Sigmoid colon (tissue), 7 donors: Measurements from ENCODE around the gene CEACAM18. TPM values are rescaled to one million over a fixed set of nuclear protein-coding genes. Genes with fewer than 3 reads are reported as not detected.

ENCODE experiments used
- DNase-seq: peaks from one replicate; pipeline ENCODE4 v3.0.0-alpha.2; 2019
- H3K27ac ChIP-seq, 4 donors: fragments of 200-600 bp; sonication (generic); one replicate each; pipeline ENCODE4 v1.5.1; 2016 to 2019; ENCODE audit warnings: mild to moderate bottlenecking in 1 of 4
- H3K27me3 ChIP-seq, 3 donors: fragments of 200-600 bp; sonication (generic); one replicate each; pipeline ENCODE4 v1.5.1; 2019; ENCODE audit warnings: mild to moderate bottlenecking in 1 of 3
- H3K36me3 ChIP-seq, 4 donors: fragments of 200-600 bp; sonication (generic); one replicate each; pipeline ENCODE4 v1.5.1; 2016 to 2019
- H3K4me1 ChIP-seq, 4 donors: fragments of 200-600 bp; sonication (generic); one replicate each; pipeline ENCODE4 v1.5.1; 2017 to 2019
- H3K4me3 ChIP-seq, 4 donors: fragments of 200-600 bp; sonication (generic); one replicate each; pipeline ENCODE4 v1.5.1; 2017 to 2019; ENCODE audit warnings: mild to moderate bottlenecking in 2 of 4, moderate library complexity in 1 of 4
- H3K9me3 ChIP-seq, 4 donors: fragments of 200-600 bp in 3 of 4; sonication (generic) in 3 of 4; one replicate each; pipeline versions ENCODE4 v1.5.1 to v1.6.1; 2013 to 2019
- EP300 ChIP-seq, 4 donors: sonication (generic); formaldehyde crosslinking; IDR thresholded peaks; one replicate each; pipeline ENCODE4 v1.6.1; 2017; ENCODE audit warnings: antibody characterized with exemption in 4 of 4
- POLR2A ChIP-seq, 2 donors: fragments of 450-650 bp; IDR thresholded peaks; one replicate each; pipeline ENCODE4 v1.6.1; 2016; ENCODE audit warnings: antibody characterized with exemption in 2 of 2, mild to moderate bottlenecking in 2 of 2, moderate library complexity in 2 of 2
- POLR2AphosphoS5 ChIP-seq, 4 donors: sonication (generic); formaldehyde crosslinking; IDR thresholded peaks; one replicate each; pipeline ENCODE4 v1.6.1; 2017; ENCODE audit warnings: antibody characterized with exemption in 4 of 4
- WGBS, 2 donors: extraction: QIAGEN DNeasy Blood & Tissue Kit; methylation state at CpG; one replicate each; pipeline ENCODE4 v1.1.7; 2013; 5-methylcytosine and 5-hydroxymethylcytosine counted together
- intact Hi-C: fragments of 100-400 bp; cut with DNase I; formaldehyde crosslinking; loops from one replicate; pipeline ENCODE4 v1.15.1; 2023
- polyA plus RNA-seq, 3 donors: library from polyadenylated mRNA; stranded (reverse); fragments of 200-250 nt; gene quantifications; one replicate each; pipeline ENCODE4 v1.2.3, GENCODE V29; 2013
- total RNA-seq, 4 donors: library from RNA; depleted of rRNA; stranded (reverse); fragments of >200 nt; gene quantifications; one replicate each; pipeline ENCODE4 v1.1.0, GENCODE V29; 2016
- TF ChIP-seq, protein P1 (sequence below), 4 experiments: fragments of 450-650 bp in 3 of 4; fragments of 200-600 bp in 1 of 4; IDR thresholded peaks; one replicate each; pipeline ENCODE4 v1.5.1; 2016 to 2019; ENCODE audit warnings: antibody characterized with exemption in 4 of 4, mild to moderate bottlenecking in 3 of 4, moderate library complexity in 2 of 4
- donor health status: healthy with polysubstance abuse.
- donor health status: Bipolar disorder and iron deficiency.
- donor health status: healthy.

The CEACAM18 gene
- total and polyA plus RNA-seq, 7 donors = not detected

DNA sequence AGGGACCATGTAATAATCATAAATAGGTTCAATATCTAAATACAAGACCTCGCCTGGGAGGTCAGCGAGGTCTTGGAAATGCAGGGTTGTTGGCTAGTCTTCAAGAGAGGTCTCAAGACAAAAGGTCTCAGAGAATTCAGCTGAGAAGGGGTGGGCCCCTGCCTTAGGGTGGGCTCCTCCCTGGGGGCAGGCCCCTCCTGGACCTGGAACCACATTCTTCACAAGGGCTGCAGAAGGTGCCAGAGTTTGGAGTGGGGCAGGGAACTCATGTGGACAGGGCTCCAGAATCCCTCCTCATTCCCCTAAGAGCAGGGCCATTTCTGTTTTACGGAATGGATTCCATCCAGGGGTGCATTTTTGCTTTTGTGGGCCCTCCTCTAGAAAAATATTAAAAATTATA lies 10.2 kb downstream of the CEACAM18 start:
- Histone ChIP-seq H3K4me3 (no peak overlapping the region), H3K36me3 (no peaks in the 10 kb centered on the region), H3K9me3 (no peaks in the 10 kb centered on the region), H3K27me3 (peaks cover 0 to 10% (median 0%) of the 10 kb centered on the region in 3 donors), H3K27ac (no peak overlapping the region), H3K4me1 (no peaks in the 10 kb centered on the region)
- DNase-seq = no peak
- 77% methylated on average over 3 of the region's 3 CpGs for WGBS, 2 donors
- intact Hi-C loops = no loop called here
- TF ChIP-seq, protein P1, sequence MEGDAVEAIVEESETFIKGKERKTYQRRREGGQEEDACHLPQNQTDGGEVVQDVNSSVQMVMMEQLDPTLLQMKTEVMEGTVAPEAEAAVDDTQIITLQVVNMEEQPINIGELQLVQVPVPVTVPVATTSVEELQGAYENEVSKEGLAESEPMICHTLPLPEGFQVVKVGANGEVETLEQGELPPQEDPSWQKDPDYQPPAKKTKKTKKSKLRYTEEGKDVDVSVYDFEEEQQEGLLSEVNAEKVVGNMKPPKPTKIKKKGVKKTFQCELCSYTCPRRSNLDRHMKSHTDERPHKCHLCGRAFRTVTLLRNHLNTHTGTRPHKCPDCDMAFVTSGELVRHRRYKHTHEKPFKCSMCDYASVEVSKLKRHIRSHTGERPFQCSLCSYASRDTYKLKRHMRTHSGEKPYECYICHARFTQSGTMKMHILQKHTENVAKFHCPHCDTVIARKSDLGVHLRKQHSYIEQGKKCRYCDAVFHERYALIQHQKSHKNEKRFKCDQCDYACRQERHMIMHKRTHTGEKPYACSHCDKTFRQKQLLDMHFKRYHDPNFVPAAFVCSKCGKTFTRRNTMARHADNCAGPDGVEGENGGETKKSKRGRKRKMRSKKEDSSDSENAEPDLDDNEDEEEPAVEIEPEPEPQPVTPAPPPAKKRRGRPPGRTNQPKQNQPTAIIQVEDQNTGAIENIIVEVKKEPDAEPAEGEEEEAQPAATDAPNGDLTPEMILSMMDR (IDR thresholded peaks at IDR 0.05) = no peak
- TF ChIP-seq EP300 (IDR thresholded peaks at IDR 0.05) = no peak
- no peak for TF ChIP-seq POLR2A (IDR thresholded peaks at IDR 0.05)
- TF ChIP-seq POLR2AphosphoS5 (IDR thresholded peaks at IDR 0.05) = no peak

DNA sequence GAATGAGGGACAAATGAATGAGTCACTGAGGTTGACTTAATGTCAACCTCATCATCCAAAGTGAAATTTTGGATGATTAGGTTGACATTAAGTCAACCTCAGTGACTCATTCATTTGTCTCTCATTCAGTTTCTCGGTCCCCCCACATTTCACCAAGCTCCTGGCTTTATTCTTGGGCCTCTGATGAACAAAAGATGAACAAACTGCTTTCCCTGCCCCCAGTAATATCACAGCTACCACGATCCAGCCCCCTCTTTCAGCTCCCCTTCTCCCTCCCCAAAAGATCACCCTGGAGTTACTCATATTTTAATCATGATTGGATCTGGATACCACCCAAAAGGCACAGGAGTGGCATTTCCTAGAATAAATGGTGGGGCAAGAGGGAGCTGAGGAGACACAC lies 10.8 kb downstream of the CEACAM18 start:
- TF ChIP-seq POLR2AphosphoS5 (IDR thresholded peaks at IDR 0.05) = no peak
- TF ChIP-seq EP300 (IDR thresholded peaks at IDR 0.05) = no peak
- TF ChIP-seq, protein P1 (IDR thresholded peaks at IDR 0.05) = no peak
- no peak for TF ChIP-seq POLR2A (IDR thresholded peaks at IDR 0.05)
- H3K36me3 ChIP-seq = no peaks in the 10 kb centered on the region
- H3K4me1 ChIP-seq = no peaks in the 10 kb centered on the region
- WGBS, 2 donors = 38 to 53% methylated on average over 2 of the region's 2 CpGs
- H3K4me3 ChIP-seq = no peak overlapping the region
- DNase-seq = no peak
- no peak overlapping the region for H3K27ac ChIP-seq
- intact Hi-C loops = no loop called here
- no peaks in the 10 kb centered on the region for H3K9me3 ChIP-seq
- H3K27me3 ChIP-seq = peaks cover 0 to 10% (median 0%) of the 10 kb centered on the region in 3 donors

DNA sequence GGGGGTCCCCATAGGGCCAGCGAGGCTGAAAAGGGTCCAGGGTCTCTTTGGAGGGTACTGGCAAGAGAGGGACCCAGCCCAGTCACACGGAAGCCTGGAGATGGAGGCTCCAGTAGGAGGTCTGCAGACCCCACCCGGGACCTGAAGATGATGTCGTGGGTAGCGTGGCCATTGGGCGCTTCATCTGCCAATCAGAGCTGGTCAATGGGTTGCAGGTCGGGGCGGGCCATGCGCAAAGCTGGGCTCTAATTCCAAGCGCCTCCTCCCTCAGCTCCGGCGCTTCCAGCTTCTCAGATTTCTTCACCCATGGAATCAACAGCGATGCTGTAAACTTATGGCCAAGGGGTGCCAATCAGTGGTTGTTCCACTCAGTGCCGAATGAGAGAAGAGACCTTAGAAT lies 12.3 kb downstream of the CEACAM18 start:
- H3K4me3 ChIP-seq = no peak overlapping the region
- no peaks in the 10 kb centered on the region for H3K9me3 ChIP-seq
- no peaks in the 10 kb centered on the region for H3K36me3 ChIP-seq
- no peak for DNase-seq
- peaks cover 0 to 10% (median 0%) of the 10 kb centered on the region in 3 donors for H3K27me3 ChIP-seq
- no peaks in the 10 kb centered on the region for H3K4me1 ChIP-seq
- 56 to 58% methylated on average over 14 of the region's 14 CpGs for WGBS, 2 donors
- no peak overlapping the region for H3K27ac ChIP-seq
- intact Hi-C loops = no loop called here
- no peak for TF ChIP-seq EP300 (IDR thresholded peaks at IDR 0.05)
- no peak for TF ChIP-seq POLR2A (IDR thresholded peaks at IDR 0.05)
- TF ChIP-seq, protein P1 (IDR thresholded peaks at IDR 0.05) = no peak
- TF ChIP-seq POLR2AphosphoS5 (IDR thresholded peaks at IDR 0.05) = no peak

DNA sequence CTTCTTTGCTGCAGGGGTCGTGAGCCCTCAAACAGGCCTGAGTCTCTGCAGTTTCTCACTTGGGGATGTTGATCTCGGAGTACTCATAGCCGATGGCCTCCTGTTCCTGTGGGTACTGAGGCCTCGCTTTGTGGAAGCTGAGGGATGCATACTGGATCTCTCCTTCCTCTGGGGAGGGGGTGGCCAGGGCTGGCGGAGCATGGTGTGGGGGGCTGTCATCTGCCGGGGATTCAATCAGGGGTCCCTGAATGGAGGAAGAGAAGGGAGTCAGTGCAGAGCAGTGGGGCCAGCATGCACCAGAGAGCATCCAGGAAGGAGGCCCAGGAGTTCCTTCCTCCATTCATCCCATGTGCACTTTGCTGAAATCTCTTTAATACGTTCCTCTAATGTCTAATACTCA lies 13.2 kb downstream of the CEACAM18 start:
- DNase-seq = no peak
- Histone ChIP-seq H3K9me3 (no peaks in the 10 kb centered on the region), H3K4me3 (no peak overlapping the region), H3K27me3 (peaks cover 0 to 10% (median 0%) of the 10 kb centered on the region in 3 donors), H3K4me1 (no peaks in the 10 kb centered on the region), H3K27ac (no peak overlapping the region), H3K36me3 (no peaks in the 10 kb centered on the region)
- intact Hi-C loops = no loop called here
- TF ChIP-seq POLR2A (IDR thresholded peaks at IDR 0.05) (no peak), POLR2AphosphoS5 (IDR thresholded peaks at IDR 0.05) (no peak), EP300 (IDR thresholded peaks at IDR 0.05) (no peak)
- TF ChIP-seq, protein P1 (IDR thresholded peaks at IDR 0.05) = no peak
- WGBS, 2 donors = 82 to 83% methylated on average over 7 of the region's 7 CpGs

DNA sequence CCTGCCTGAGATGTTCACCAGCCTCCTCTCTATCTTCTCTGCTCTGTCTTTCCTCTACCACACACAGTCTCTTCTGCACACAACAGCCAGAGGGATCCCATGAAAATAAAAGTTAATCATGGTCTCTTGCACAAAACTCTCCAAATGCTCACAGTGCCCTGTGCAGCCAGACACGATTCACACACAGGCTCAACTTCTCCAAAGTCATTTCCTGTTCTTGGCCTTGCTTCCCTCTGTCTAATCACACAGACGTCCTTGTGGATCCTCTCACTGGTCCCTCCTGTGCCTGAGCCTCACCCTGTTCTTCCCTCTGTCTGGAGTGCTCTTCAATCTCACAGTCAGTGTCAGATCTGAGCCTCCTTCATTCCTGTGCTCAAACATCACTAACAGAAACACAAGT lies 15.4 kb downstream of the CEACAM18 start:
- Histone ChIP-seq H3K4me3 (no peak overlapping the region), H3K4me1 (no peaks in the 10 kb centered on the region), H3K9me3 (no peaks in the 10 kb centered on the region), H3K36me3 (no peaks in the 10 kb centered on the region), H3K27me3 (peaks cover 0 to 10% (median 0%) of the 10 kb centered on the region in 3 donors), H3K27ac (no peak overlapping the region)
- TF ChIP-seq POLR2A (IDR thresholded peaks at IDR 0.05) (no peak), POLR2AphosphoS5 (IDR thresholded peaks at IDR 0.05) (no peak)
- intact Hi-C loops = no loop called here
- WGBS, 2 donors = 22 to 24% methylated on average over 2 of the region's 2 CpGs
- no peak for DNase-seq
